Stimulated activated CD4-positive, alpha-beta T cell treated with anti-CD3 and anti-CD28 coated beads, TNF-alpha, amount 100 ng/mL, for 48 hours (primary cell): Measurements from ENCODE around the gene ADORA2B.
A peak's percentile ranks its signal among the peaks of the same experiment; 100 is the strongest.
"Not testable (repeated sequence)": the region's sequence is repeated elsewhere in the genome, so short reads cannot be mapped to it uniquely, and the experiment has no call there.

Experiments used
- DNase-seq, 3 donors: peaks; one replicate each; pipeline ENCODE4 v3.0.0-alpha.2; 2020; ENCODE audit warnings: low read depth in 3 of 3

The ADORA2B gene

DNA sequence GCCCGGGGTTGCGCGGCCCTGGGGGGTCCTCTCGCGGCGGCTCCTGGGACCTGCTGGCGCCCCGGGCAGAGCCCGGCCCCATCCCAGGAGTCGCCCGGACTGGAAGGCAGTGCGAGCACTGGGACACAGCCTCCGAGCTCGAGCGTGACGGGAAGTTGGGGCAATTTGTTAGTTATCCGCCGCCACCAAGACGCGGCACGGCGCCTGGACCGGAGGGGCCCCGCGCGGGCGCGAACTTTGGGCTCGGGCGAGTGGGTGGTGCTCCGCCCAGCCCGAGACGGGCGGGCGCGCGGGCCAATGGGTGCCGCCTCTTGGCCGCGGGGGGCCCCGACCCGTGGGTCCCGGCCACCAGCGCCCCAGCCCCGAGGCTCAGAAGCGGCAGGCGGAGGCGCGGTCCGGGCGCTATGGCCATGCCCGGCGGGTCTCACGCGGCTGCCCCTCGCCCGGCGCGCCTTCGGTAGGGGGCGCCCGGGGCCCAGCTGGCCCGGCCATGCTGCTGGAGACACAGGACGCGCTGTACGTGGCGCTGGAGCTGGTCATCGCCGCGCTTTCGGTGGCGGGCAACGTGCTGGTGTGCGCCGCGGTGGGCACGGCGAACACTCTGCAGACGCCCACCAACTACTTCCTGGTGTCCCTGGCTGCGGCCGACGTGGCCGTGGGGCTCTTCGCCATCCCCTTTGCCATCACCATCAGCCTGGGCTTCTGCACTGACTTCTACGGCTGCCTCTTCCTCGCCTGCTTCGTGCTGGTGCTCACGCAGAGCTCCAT is at the start of gene ADORA2B:
ADORA2B (plus strand) TSS at position 372 of the 768 bp plus-strand sequence; CDS start at position 491, 119 bp downstream.
- DNase-seq: peak in 1 of 3 donors; percentile 58

DNA sequence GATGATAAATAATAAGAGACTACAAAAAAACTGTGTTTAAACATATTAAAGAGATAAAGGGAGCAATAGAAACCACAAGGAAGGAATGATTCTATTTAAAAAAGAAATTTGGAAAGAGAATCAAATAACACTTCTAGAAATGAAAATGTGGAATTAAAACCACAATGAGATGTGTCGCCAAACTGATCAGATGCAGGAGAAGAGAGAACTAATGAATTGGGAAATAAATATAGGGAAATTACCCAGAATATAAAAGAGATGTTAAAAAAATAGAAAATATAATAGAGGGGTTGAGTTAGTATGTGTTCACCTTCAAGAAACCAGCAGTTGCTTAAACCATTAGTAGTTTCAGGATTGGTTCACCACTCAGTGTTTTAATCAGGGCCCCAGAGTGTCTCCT is 48.7 kb upstream of the ADORA2B start:
- DNase-seq: no peak

DNA sequence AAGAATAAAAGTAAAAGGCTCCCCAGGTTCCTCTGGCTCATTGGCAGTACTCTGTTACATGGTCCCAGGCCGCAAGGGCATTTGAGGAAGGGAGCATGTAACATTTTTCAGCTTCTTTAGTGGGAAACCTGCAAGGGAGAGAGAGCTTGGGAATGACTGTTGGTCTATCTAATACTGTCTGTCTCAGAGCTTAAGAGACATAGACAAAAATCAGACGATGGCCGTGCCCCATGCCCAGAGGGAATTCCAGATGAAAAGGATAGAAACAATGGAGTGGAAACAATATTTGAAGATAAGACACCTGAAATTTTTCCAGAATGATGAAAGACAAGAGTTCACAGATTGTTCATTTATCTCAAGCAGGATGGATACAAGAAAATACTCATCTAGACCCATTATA is 48.1 kb upstream of the ADORA2B start:
- DNase-seq: no peak

GRCh38 chr17:15899596-15899995 is 45.3 kb upstream of the ADORA2B start:
- not testable (repeated sequence) for DNase-seq

- no peak for DNase-seq
These were observed 44.1 kb upstream of the ADORA2B start for GRCh38 chr17:15900871-15901270.

DNA sequence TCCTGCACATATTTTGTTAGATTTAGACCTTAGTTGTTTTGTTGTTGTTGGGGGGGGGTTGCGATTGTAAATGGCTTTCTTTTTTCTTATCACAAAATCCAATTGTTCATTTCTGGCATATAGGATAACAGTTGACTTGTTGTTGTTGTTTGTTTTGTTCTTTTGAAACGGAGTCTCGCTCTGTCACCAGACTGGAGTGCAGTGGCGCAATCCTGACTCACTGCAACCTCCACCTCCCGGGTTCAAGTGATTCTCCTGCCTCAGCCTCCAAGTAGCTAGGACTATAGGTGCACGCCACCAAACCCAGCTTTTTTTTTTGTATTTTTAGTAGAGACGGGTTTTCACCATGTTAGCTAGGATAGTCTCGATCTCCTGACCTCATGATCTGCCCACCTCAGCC is 39.7 kb upstream of the ADORA2B start:
- DNase-seq: not testable (repeated sequence)

DNA sequence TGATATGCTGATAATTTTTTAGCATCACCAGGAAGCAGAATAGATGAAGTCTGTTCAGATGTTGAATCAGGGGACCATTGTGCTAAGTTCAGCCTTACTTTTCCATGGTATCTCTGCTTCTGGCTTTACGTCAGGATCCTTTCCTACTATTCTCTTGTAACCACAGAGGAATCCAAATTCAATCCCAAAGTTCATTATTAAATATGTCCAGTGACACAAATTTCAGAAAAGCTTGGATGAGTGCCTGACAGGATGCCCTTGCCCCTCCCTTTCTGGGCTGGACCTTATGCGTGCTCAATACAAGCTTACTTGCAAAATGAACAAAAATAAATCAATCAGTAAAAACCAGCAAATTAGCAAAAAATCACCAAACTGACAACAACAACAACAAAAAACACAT is 37.6 kb upstream of the ADORA2B start:
- DNase-seq: no peak

DNA sequence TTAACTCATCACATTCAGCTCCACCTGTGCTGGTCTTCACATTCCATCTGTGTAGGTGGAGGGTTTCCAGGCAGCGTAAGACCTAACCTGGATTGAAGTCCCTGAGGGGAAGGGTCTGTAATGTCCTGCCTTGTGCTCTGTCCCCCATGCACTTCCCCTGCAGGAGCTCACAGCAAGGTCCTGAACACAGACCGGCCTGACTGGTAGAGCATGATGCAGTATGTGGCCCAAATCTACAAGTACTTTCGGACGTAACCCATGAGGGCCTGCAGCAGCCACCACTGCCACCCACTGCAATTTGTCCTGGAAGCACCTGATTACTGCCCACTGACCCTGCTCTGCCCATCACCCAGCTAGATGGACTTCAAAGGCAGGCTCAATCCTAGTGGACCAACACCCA is 36.6 kb upstream of the ADORA2B start:
- no peak for DNase-seq

GRCh38 chr17:15909481-15909991 is 35.4 kb upstream of the ADORA2B start:
- no peak for DNase-seq

- no peak for DNase-seq
These were observed 34.1 kb upstream of the ADORA2B start for GRCh38 chr17:15910791-15911190.

GRCh38 chr17:15911701-15912100 is 33.2 kb upstream of the ADORA2B start:
- DNase-seq: not testable (repeated sequence)

DNA sequence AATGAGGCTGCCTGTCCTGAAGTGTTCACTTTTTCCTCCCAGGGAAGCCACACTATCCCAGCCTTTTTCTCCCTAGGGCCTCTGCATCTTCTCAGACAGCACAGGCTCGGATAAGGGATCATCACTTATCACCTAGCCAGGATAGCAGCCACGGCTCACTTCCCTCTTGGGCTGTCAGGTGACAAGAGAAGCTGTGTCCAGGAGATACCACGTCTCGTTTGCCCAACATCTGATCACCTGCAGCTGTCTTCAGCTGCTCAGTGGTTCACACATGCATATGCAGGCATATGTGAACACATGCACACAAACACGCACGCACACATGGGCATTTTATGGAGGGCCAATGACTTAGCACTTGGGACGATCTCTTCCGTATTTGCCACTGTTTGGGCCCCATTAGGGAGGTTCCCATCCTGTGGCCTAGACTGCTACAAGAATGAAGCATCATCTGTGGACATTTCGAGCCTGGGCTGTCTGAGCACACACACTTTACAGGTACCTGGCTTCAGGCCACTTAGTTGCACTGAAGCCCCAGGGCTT is 32.4 kb upstream of the ADORA2B start:
- no peak for DNase-seq

DNA sequence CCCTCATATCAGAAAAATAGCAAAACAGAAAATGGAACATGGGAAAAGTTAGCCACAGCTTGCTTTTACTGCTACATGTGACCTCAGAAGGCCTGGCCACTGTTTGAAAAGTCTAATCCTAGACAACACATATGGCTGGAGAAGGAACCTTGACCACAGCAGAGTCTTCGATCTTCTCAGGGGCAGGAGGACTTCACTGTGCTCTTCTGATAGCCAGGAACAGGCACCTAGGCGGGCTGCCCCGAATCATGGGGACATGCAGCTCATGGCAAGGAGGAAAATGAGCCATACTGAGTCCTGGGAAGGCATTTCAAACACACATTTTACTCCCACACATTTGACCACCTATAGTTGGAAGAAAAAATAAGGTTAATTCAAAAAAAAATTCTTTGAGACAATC is 31.1 kb upstream of the ADORA2B start:
- no peak for DNase-seq

GRCh38 chr17:15914400-15915170 is 30.3 kb upstream of the ADORA2B start:
- DNase-seq: no peak

DNA sequence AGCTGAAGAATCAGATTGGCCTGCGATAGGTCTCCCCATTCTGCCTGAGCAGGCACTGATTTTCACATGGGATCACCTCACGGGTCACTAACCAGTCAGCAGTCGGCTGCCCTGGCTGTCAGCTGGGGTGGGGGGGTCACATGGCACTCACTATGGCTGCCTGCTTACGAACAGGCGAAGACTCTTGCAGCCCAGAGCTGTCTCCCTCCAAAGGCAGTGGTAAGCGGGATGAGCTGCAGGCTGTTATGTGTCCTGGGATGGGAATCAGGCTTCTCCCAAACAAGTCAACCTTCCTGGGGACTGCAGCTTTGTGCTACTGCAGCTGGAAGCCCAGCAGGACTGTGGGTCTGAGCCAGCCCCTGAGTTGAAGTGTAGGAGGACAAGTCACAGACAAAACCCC is 29.0 kb upstream of the ADORA2B start:
- no peak for DNase-seq

DNA sequence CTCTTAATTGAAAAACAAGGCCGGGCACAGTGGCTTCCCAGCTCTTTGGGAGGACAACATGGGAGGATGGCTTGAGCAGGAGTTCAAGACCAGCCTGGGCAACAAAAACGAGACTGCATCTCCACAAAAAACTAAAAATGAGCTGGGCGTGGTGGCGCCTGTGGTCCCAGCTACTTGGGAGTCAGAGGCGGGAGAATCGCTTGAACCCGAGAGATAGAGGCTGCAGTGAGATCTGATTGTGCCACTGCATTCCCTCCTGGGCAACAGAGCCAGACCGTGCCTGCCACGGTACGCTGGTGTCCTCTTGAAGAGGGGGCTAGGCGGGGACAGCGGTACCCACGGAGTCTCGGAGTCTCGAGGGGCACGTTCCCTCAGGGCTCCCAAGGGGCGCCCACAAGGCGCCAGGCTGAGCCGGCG is 27.9 kb upstream of the ADORA2B start:
- DNase-seq: no peak

GRCh38 chr17:15917438-15918027 is 27.4 kb upstream of the ADORA2B start:
- no peak for DNase-seq

DNA sequence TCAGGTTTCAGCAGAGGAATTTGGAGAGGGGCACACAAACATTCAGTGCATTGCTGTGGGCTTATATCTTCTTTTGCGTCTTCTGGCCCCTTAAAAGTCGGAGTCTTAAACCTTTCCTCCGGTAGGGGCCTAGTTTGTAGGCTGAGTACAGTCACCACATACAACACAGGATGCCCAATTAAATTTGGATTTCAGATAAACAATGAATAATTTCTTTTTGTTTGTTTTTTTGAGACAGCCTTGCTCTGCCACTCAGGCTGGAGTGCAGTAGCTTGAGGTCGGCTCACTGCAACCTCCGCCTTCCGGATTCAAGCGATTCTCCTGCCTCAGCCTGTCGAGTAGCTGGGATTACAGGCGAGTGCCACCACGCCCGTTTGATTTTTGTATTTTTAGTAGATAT is 26.7 kb upstream of the ADORA2B start:
- no peak for DNase-seq

GRCh38 chr17:15918661-15919259 is 26.2 kb upstream of the ADORA2B start:
- DNase-seq: no peak

DNA sequence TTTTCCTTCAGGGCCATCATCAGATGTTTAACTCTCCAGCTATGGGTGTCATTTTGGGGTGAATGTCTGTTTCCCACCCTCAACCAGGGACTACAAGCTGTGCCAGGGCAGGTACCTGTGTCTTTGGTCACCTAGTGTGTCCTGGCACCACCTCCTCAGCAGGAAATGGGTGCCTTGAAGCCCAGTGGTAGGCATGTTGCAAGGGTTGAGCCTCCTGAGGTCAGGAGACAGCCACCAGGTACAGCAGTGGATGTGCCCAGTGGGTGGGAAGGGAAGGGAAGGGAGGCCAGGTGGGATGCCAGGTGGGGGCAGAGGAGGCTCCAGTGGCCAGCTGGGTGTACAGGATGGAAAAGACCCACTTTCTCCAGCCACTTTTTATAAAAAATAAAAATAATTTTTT is 25.5 kb upstream of the ADORA2B start:
- no peak for DNase-seq

- DNase-seq: no peak
These were observed 24.1 kb upstream of the ADORA2B start for GRCh38 chr17:15920758-15921239.

GRCh38 chr17:15921640-15922039 is 23.3 kb upstream of the ADORA2B start:
- DNase-seq: no peak
